ENCODE data around the gene MCEMP1.
"Not testable (repeated sequence)": the region's sequence is repeated elsewhere in the genome, so short reads cannot be mapped to it uniquely, and the experiment has no call there.

DNA sequence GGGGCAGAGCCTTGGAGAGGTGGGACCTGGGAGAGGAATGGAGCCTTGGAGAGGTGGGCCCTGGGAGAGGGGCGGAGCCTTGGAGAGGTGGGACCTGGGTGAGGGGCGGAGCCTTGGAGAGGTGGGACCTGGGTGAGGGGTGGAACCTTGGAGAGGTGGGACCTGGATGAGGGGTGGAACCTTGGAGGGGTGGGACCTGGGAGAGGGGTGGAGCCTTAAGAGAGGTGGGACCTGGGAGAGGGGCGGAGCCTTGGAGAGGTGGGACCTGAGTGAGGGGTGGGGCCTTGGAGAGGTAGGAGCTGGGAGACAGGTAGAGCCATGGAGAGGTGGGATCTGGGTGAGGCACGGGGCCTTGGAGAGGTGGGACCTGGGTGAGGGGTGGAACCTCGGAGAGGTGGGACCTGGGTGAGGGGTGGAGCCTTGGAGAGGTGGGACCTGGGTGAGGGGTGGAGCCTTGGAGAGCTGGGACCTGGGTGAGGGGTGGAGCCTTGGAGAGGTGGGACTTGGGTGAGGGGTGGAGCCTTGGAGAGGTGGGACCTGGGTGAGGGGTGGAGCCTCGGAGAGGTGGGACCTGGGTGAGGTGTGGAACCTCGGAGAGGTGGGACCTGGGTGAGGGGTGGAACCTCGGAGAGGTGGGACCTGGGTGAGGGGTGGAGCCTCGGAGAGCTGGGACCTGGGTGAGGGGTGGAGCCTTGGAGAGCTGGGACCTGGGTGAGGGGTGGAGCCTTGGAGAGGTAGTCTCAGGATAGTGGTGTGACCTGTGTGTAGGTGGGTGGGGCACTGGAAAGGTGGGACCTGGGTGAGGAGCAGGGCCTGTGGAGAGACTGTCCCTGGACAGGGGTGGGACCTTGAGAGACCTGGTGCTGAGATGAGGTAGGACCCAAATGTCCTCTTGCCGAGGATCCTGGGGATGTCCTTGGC is 33.0 kb upstream of the MCEMP1 start:
- TF ChIP-seq, protein P1, sequence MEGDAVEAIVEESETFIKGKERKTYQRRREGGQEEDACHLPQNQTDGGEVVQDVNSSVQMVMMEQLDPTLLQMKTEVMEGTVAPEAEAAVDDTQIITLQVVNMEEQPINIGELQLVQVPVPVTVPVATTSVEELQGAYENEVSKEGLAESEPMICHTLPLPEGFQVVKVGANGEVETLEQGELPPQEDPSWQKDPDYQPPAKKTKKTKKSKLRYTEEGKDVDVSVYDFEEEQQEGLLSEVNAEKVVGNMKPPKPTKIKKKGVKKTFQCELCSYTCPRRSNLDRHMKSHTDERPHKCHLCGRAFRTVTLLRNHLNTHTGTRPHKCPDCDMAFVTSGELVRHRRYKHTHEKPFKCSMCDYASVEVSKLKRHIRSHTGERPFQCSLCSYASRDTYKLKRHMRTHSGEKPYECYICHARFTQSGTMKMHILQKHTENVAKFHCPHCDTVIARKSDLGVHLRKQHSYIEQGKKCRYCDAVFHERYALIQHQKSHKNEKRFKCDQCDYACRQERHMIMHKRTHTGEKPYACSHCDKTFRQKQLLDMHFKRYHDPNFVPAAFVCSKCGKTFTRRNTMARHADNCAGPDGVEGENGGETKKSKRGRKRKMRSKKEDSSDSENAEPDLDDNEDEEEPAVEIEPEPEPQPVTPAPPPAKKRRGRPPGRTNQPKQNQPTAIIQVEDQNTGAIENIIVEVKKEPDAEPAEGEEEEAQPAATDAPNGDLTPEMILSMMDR (conservative IDR thresholded peaks at IDR 0.05 in 1 of 2, IDR thresholded peaks at IDR 0.05 in 1 of 2; ENCODE audit: extremely low read depth in 1 of 2, insufficient read depth in 1 of 2, low read depth in 1 of 2, low read length in 2 of 2) = not testable (repeated sequence)
- not testable (repeated sequence) for TF ChIP-seq EZH2 (IDR thresholded peaks at IDR 0.05; ENCODE audit: borderline replicate concordance, low read length)

Measured in mammary epithelial cell (primary cell).